DND-41 (cell line): Measurements from ENCODE around the gene TCF20.

Experiments
- CTCF ChIP-seq: IDR thresholded peaks from 2 replicates; pipeline ENCODE4 v1.5.1; 2012; ENCODE audit warnings: borderline replicate concordance, low read length, moderate library complexity, mild to moderate bottlenecking; ENCODE audit not compliant: poor library complexity, severe bottlenecking; ENCODE audit errors: extremely low read depth
- EZH2 ChIP-seq: IDR thresholded peaks from 3 replicates; pipeline ENCODE4 v1.6.1; 2012; ENCODE audit warnings: borderline replicate concordance, low read depth, mild to moderate bottlenecking, moderate library complexity, low read length, inconsistent platforms; ENCODE audit not compliant: severe bottlenecking

GRCh38 chr22:42263944-42264343 is 6.5 kb downstream of the TCF20 start:
- TF ChIP-seq CTCF (no peak), EZH2 (no peak)
